ENCODE results near the gene FBXO47. TPM values are rescaled to one million over a fixed set of nuclear protein-coding genes. Genes with fewer than 3 reads are reported as not detected.

The FBXO47 gene
- total and polyA plus RNA-seq, 2 of the 13 experiments (the other 11 are each of a cell fraction or from before 2014, with no cell fraction given): not detected

- Histone ChIP-seq H3K9me3 (ENCODE audit: low read length) (no peaks in the 10 kb centered on the region), H3K4me1 (ENCODE audit: insufficient read depth, low read length) (peaks cover under 1% of the 10 kb centered on the region; the same call in 1 of the 2 replicates), H3K79me2 (ENCODE audit: insufficient read depth, low read length) (peaks cover 3% of the 10 kb centered on the region), H4K20me1 (ENCODE audit: insufficient read depth, low read length) (peaks cover 11% of the 10 kb centered on the region), H3K27me3 (ENCODE audit: control insufficient read depth in 1 of 2, insufficient read depth in 2 of 2, low read length in 2 of 2) (no peaks in the 10 kb centered on the region), H3K27ac (ENCODE audit: extremely low read length, insufficient read depth, low read length) (no peak overlapping the region), H3K9ac (ENCODE audit: insufficient read depth, low read depth, low read length) (no peak overlapping the region), H3K4me3 (replicated peaks in 1 of 3; ENCODE audit: insufficient read depth in 1 of 3, low read depth in 2 of 3, low read length in 3 of 3) (no peak overlapping the region), H3K4me2 (ENCODE audit: low read depth, low read length) (no peak overlapping the region), H2AFZ (ENCODE audit: low read length) (no peak overlapping the region), H3K36me3 (replicated peaks in 1 of 2; ENCODE audit: control insufficient read depth in 1 of 2, insufficient read depth in 2 of 2, low read length in 2 of 2) (peaks cover 39 to 76% of the 10 kb centered on the region in 2 experiments)
- no peak for ATAC-seq
- DNase-seq (ENCODE audit: low spot score): no peak
- intact Hi-C loops (cut with micrococcal nuclease; ENCODE audit: unreplicated experiment): no loop called here
- ChIA-PET POLR2A (interaction anchor here (1.2 to 1.7 kb wide), 2 partner anchors 11 to 32 kb away, joined by 4 to 5 read pairs; no protein-coding TSS in a partner anchor), CTCF (ENCODE audit: low intra/inter-chr PET ratio, low total read pairs) (no interaction called here)
- TF ChIP-seq ZNF446 (CRISPR knock-in tag; IDR thresholded peaks at IDR 0.05) (no peak), ZNF121 (CRISPR knock-in tag; IDR thresholded peaks at IDR 0.05) (peak; percentile 97), RBM22 (optimal IDR thresholded peaks at IDR 0.05; ENCODE audit: low read length) (peak; percentile 52)
- 96% methylated on average over 6 of the region's 6 CpGs for WGBS (ENCODE audit: low lambda C conversion rate)
- BruUV-seq (replicated peaks): no TSS peak
- in situ Hi-C loops (cut with HindIII; ENCODE audit: extremely low pct_ligation_motif_present, low pct_unique_long_range_greater_than_20kb): no loop called here
- peak; percentile 54 for FAIRE-seq
Observed at GRCh38 chr17:38903404-38903803, 63.8 kb downstream of the FBXO47 start.

- no peak overlapping the region for H3K9ac ChIP-seq (ENCODE audit: insufficient read depth, low read depth, low read length)
- POLR2A ChIA-PET: interaction anchor here (0.9 to 1.5 kb wide), 2 partner anchors 14 to 31 kb away, joined by 4 to 6 read pairs; partner anchors contain the start of gene LASP1
- H3K9me3 ChIP-seq (ENCODE audit: low read length): no peaks in the 10 kb centered on the region
- TF ChIP-seq THRA (CRISPR knock-in tag; IDR thresholded peaks at IDR 0.05; ENCODE audit: borderline replicate concordance): no peak
- TF ChIP-seq RBM22 (optimal IDR thresholded peaks at IDR 0.05; ENCODE audit: low read length): peak; percentile 74
- H3K36me3 ChIP-seq (replicated peaks in 1 of 2; ENCODE audit: control insufficient read depth in 1 of 2, insufficient read depth in 2 of 2, low read length in 2 of 2): peaks cover 35 to 78% of the 10 kb centered on the region in 2 experiments
- H2AFZ ChIP-seq (ENCODE audit: low read length): no peak overlapping the region
- FAIRE-seq (no peak), ATAC-seq (no peak), DNase-seq (ENCODE audit: low spot score) (no peak)
- intact Hi-C loops (cut with micrococcal nuclease; ENCODE audit: unreplicated experiment) (no loop called here), in situ Hi-C loops (cut with HindIII; ENCODE audit: extremely low pct_ligation_motif_present, low pct_unique_long_range_greater_than_20kb) (no loop called here)
- H3K4me3 ChIP-seq (replicated peaks in 1 of 3; ENCODE audit: insufficient read depth in 1 of 3, low read depth in 2 of 3, low read length in 3 of 3): no peak overlapping the region
- H3K4me2 ChIP-seq (ENCODE audit: low read depth, low read length): no peak overlapping the region
- WGBS (ENCODE audit: low lambda C conversion rate): 91% methylated on average over 10 of the region's 10 CpGs
- no peak overlapping the region for H3K27ac ChIP-seq (ENCODE audit: extremely low read length, insufficient read depth, low read length)
- peaks cover 5% of the 10 kb centered on the region; the same call in 1 of the 2 replicates for H4K20me1 ChIP-seq (ENCODE audit: insufficient read depth, low read length)
- peaks cover 24% of the 10 kb centered on the region for H3K4me1 ChIP-seq (ENCODE audit: insufficient read depth, low read length)
- H3K27me3 ChIP-seq (ENCODE audit: control insufficient read depth in 1 of 2, insufficient read depth in 2 of 2, low read length in 2 of 2): no peaks in the 10 kb centered on the region
- CTCF ChIA-PET (ENCODE audit: low intra/inter-chr PET ratio, low total read pairs): no interaction called here
- no peaks in the 10 kb centered on the region for H3K79me2 ChIP-seq (ENCODE audit: insufficient read depth, low read length)
- BruUV-seq (replicated peaks): TSS peak; percentile 15
Observed at GRCh38 chr17:38900978-38901656, 66.1 kb downstream of the FBXO47 start.

Measured in HepG2 (cell line).